Esophagus (tissue), 2 donors: Measurements from ENCODE around the gene CACNB4. TPM values are rescaled to one million over a fixed set of nuclear protein-coding genes. Genes with fewer than 3 reads are reported as not detected.
"Not testable (repeated sequence)": the region's sequence is repeated elsewhere in the genome, so short reads cannot be mapped to it uniquely, and the experiment has no call there.

Experiments used
- H3K27ac ChIP-seq, 2 donors: one replicate each; pipeline ENCODE4 v1.5.1; 2013; ENCODE audit warnings: low read depth in 2 of 2, mild to moderate bottlenecking in 2 of 2, inconsistent platforms in 1 of 2, low read length in 1 of 2, moderate library complexity in 1 of 2
- H3K27me3 ChIP-seq, 2 donors: one replicate each; pipeline ENCODE4 v1.6.1; 2013; ENCODE audit warnings: low read length in 2 of 2, control low read depth in 1 of 2, mild to moderate bottlenecking in 1 of 2; ENCODE audit not compliant: insufficient read depth in 2 of 2, control insufficient read depth in 1 of 2
- H3K36me3 ChIP-seq, 2 donors: one replicate each; pipeline ENCODE4 v1.6.1; 2013; ENCODE audit warnings: low read length in 1 of 2; ENCODE audit not compliant: control insufficient read depth in 2 of 2, insufficient read depth in 2 of 2
- H3K4me1 ChIP-seq, 2 donors: one replicate each; pipeline ENCODE4 v1.6.1; 2013; ENCODE audit warnings: low read length in 1 of 2; ENCODE audit not compliant: control insufficient read depth in 2 of 2, insufficient read depth in 2 of 2
- H3K4me3 ChIP-seq, 2 donors: one replicate each; pipeline ENCODE4 v1.5.1; 2013; ENCODE audit warnings: low read length in 2 of 2, mild to moderate bottlenecking in 2 of 2, low read depth in 1 of 2, moderate library complexity in 1 of 2
- H3K9me3 ChIP-seq, 2 donors: one replicate each; pipeline ENCODE4 v1.6.1; 2013; ENCODE audit warnings: mild to moderate bottlenecking in 2 of 2, low read depth in 1 of 2, low read length in 1 of 2, moderate library complexity in 1 of 2; ENCODE audit not compliant: control insufficient read depth in 2 of 2, insufficient read depth in 1 of 2
- WGBS, 2 donors: extraction: QIAGEN DNeasy Blood & Tissue Kit; methylation state at CpG; one replicate each; pipeline ENCODE4 v1.1.7; 2013; 5-methylcytosine and 5-hydroxymethylcytosine counted together
- polyA plus RNA-seq, 2 donors: library from polyadenylated mRNA; stranded (reverse); fragments of 200-250 nt; gene quantifications; one replicate each; pipeline ENCODE4 v1.2.3, GENCODE V29; 2013
- donor health status: healthy with polysubstance abuse.
- donor health status: Bipolar disorder and iron deficiency.

Gene CACNB4
- polyA plus RNA-seq, 2 donors = 1.2 to 1.3 TPM

DNA sequence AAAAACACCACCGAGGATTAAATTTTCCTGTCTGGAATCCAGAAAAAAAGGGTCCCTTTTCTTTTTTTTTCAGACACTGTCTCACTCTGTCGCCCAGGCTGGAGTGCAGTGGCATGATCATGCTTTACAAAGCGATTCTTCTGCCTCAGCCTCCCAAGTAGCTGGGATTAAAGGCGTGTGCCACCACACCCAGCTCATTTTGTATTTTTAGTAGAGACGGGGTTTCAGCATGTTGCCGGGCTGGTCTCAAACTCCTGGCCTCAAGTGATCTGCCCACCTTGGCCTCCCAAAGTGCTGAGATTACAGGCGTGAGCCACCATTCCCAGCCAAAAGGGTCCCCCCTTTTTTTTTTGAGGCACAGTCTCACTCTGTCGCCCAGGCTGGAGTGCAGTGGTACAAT, 104.7 kb downstream of the CACNB4 start:
- WGBS, 2 donors = 86 to 92% methylated on average over 8 of the region's 8 CpGs
- not testable (repeated sequence) for H3K27ac ChIP-seq, H3K4me3 ChIP-seq, H3K9me3 ChIP-seq, H3K4me1 ChIP-seq, H3K27me3 ChIP-seq, H3K36me3 ChIP-seq

DNA sequence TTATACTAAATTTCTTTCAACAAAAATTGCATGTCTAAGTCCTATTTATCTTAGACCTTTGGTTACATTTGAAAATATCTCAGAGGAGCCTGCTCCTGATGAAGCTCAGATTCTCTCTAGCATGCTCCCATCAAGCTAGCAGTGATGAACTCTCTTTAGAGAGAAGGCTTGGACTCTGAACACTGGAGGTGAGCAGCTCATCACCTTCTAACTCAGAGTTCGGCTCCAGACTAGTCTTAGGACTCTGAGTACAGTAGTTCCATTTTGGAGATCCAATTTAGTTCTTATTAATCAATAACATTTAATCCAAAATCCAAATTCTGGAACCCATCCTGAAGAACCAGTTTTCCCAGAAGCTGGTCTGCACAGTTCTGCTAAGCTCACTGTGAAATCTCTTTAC, 107.8 kb downstream of the CACNB4 start:
- no peaks in the 10 kb centered on the region for H3K9me3 ChIP-seq
- H3K27ac ChIP-seq = no peak overlapping the region
- WGBS, 2 donors = 83 to 85% methylated on average over 1 of the region's 1 CpG
- H3K4me1 ChIP-seq = no peaks in the 10 kb centered on the region
- no peaks in the 10 kb centered on the region for H3K36me3 ChIP-seq
- no peaks in the 10 kb centered on the region for H3K27me3 ChIP-seq
- no peak overlapping the region for H3K4me3 ChIP-seq

DNA sequence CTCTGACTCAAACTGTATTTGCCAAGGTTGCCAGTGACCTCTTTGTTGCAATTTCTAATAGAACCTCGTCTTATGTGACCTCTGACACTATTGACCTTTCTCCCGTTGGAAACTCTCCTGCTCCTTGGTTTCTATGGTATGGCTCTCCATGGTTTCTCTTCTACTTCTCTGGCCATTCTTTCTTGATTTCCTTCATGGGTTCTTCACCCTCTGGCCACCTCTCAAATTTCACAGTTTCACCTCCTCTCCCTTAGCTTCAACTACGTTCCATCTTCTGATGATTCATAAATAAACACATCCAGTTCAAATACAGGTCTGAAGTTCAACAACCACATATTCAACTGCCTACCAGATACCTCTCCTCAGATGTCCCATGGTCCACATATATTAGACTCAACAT, 109.5 kb downstream of the CACNB4 start:
- WGBS, 2 donors = 76 to 84% methylated on average over 3 of the region's 3 CpGs
- no peaks in the 10 kb centered on the region for H3K9me3 ChIP-seq
- no peak overlapping the region for H3K27ac ChIP-seq
- no peak overlapping the region for H3K4me3 ChIP-seq
- H3K4me1 ChIP-seq = no peaks in the 10 kb centered on the region
- no peaks in the 10 kb centered on the region for H3K27me3 ChIP-seq
- no peaks in the 10 kb centered on the region for H3K36me3 ChIP-seq

DNA sequence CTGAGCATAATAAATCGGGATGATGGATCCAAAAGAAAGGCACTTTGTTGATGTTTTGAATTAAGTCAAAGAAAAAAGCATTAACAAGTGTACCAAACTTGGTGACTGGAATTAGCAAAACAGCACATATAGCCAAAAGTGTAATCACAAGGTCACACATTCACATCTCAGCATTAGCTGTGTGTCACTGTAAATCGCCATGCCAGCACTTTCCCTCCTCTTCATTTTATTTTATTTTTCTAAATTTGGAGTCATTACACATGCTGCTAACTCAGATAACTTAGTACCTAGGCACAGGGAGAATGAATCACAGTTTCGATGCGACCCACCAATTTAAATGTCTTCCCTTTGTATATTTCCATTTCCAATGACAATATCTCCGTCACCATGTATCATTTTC, 111.4 kb downstream of the CACNB4 start:
- H3K4me3 ChIP-seq = no peak overlapping the region
- WGBS, 2 donors = 92 to 93% methylated on average over 5 of the region's 5 CpGs
- no peaks in the 10 kb centered on the region for H3K4me1 ChIP-seq
- H3K27ac ChIP-seq = no peak overlapping the region
- no peaks in the 10 kb centered on the region for H3K27me3 ChIP-seq
- no peaks in the 10 kb centered on the region for H3K9me3 ChIP-seq
- no peaks in the 10 kb centered on the region for H3K36me3 ChIP-seq

DNA sequence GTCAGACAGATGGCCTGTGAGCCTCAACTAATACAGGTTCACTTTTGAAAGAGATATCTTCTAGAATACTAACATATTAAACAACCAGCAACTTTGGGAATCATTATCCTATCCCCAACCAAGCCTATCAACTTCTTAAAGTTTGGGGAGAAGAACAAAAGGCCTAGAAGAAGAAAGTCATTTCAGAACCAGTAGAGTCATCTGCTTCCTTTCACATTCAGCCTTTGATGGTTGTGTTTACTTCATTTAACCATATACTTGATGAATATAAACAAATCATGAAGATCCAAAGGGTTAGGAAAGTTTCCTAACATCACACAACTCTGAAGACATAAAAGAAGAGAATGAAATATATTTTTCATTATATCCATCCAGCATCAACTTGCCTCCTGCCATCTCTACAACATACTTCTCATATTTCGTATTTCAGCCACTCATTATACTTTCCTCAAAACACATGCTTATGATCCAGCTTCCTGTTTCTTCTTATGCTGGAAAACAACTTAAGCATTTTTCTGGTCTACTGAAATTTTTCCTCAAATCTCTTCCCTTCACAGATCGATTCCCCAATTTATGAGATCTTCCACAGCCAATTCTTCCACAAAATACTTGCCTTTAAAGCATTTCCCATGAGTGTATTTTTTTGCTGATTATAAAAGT, 114.3 kb downstream of the CACNB4 start:
- 78 to 81% methylated on average over 2 of the region's 2 CpGs for WGBS, 2 donors
- H3K4me1 ChIP-seq = no peaks in the 10 kb centered on the region
- no peak overlapping the region for H3K27ac ChIP-seq
- no peak overlapping the region for H3K4me3 ChIP-seq
- H3K27me3 ChIP-seq = no peaks in the 10 kb centered on the region
- no peaks in the 10 kb centered on the region for H3K36me3 ChIP-seq
- H3K9me3 ChIP-seq = no peaks in the 10 kb centered on the region

DNA sequence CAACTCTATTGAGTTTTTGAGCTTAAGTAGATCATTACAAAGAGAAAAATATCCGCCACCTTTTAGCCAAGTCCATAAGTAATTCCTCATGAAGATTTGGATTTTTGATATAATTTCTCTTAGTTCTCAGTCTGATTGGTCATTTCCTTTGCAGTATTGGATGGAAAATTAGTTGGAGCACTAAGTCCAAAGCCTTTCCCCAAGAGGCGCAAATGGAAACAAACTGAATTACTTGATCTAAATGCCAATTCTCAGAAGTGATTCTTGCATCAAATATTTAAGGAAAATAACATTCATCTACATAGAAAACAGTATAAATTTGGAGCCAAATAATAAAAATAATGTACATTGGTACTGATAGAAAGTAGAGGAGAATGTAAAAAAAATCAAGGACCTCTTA, 115.6 kb downstream of the CACNB4 start:
- 47 to 59% methylated on average over 2 of the region's 2 CpGs for WGBS, 2 donors
- Histone ChIP-seq H3K36me3 (no peaks in the 10 kb centered on the region), H3K9me3 (no peaks in the 10 kb centered on the region), H3K4me3 (no peak overlapping the region), H3K27me3 (no peaks in the 10 kb centered on the region), H3K4me1 (peaks cover 0 to 2% of the 10 kb centered on the region in 2 donors), H3K27ac (no peak overlapping the region)

DNA sequence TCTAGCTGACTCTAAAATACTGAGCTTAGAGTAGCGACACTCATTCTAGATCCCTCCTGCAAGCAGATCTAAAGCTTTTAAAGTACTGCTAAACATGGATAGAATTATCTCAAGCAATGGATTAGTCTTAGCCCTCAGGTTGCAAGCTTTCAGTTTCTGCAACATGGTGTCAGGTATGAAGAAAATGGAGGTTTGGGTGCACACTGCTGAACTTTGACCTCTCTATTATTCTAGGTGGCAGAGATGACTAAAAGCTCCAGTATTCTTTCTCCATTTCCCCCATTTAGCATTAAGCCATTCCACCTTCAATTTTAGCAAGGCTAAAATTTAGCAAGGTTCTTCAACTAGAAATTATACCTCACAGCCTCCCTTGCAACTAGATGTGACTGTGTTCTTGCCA, 117.0 kb downstream of the CACNB4 start:
- Histone ChIP-seq H3K27ac (no peak overlapping the region), H3K36me3 (no peaks in the 10 kb centered on the region), H3K4me3 (no peak overlapping the region), H3K4me1 (peaks cover 0 to 2% of the 10 kb centered on the region in 2 donors), H3K27me3 (no peaks in the 10 kb centered on the region), H3K9me3 (no peaks in the 10 kb centered on the region)
- WGBS, 2 donors = 83 to 89% methylated on average over 1 of the region's 1 CpG

DNA sequence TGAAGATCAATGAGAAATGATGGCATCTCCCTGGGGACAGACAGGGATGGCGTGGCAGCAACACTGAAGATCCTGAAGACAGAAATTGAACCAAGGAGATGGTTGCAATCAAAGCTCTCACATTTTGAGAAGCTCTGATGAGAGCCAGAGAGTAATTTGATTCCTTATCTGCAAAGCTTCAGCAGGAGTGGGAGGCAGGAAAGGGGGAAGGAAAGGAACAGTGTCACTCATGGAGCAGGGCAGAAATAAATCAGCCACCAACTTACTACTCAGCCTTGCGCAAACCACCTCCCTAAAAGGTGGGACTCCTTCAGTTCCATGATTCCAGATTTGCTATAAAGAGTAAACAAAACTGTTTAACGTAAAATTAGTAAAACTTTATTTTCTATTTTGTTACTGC, 119.2 kb downstream of the CACNB4 start:
- Histone ChIP-seq H3K9me3 (no peaks in the 10 kb centered on the region), H3K27ac (no peak overlapping the region), H3K4me1 (peaks cover 0 to 2% of the 10 kb centered on the region in 2 donors), H3K36me3 (no peaks in the 10 kb centered on the region), H3K4me3 (no peak overlapping the region), H3K27me3 (no peaks in the 10 kb centered on the region)
- 93 to 94% methylated on average over 3 of the region's 3 CpGs for WGBS, 2 donors

DNA sequence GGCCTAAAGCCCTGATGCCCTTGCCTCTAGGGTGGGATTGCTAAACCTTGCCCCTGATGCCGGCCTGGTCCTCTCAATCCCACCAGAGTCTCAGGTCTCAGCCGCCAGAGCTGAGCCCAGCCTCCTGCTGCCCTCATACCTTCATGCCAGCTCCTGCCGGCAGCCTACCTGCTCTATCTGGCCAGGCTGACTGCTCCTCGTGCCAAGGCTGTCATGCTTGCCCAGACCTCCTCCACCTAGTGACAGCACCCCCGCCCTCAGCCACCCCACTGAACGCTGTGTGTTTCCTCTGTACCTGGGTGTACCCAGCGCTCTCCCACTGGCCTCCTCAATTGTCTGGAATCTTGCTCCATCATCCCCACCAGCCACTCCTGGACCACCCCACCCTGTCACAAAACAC, 120.1 kb downstream of the CACNB4 start:
- H3K4me3 ChIP-seq = no peak overlapping the region
- H3K27me3 ChIP-seq = no peaks in the 10 kb centered on the region
- H3K9me3 ChIP-seq = no peaks in the 10 kb centered on the region
- WGBS, 2 donors = 63 to 79% methylated on average over 7 of the region's 7 CpGs
- H3K36me3 ChIP-seq = no peaks in the 10 kb centered on the region
- H3K27ac ChIP-seq = no peak overlapping the region
- H3K4me1 ChIP-seq = peaks cover 0 to 2% of the 10 kb centered on the region in 2 donors

DNA sequence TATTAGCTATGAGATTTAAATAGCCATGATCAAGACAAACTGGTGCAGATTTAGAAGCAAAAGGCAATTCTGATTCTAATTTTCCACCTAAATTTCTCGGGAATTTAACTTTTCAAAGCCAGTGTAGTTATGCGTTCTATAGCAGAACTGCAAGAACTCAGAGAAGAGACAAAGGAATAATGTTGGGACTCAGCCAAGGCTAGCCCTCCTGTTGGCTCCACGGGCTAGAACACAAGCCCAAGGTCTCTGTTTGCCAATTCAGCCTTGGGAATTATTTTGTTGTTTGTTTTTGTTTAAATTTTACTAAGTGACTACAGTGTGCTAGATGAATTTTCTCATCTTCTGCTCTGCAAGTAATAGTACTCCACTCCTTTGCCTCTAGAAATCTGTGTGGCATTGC, 121.2 kb downstream of the CACNB4 start:
- Histone ChIP-seq H3K4me3 (no peak overlapping the region), H3K4me1 (peaks cover 0 to 2% of the 10 kb centered on the region in 2 donors)
- 70 to 76% methylated on average over 3 of the region's 3 CpGs for WGBS, 2 donors

More for the DNA sequence above, 121.2 kb downstream of the CACNB4 start:
- Histone ChIP-seq H3K27me3 (no peaks in the 10 kb centered on the region), H3K27ac (no peak overlapping the region), H3K36me3 (no peaks in the 10 kb centered on the region), H3K9me3 (no peaks in the 10 kb centered on the region)
